Ectodermal cell (in vitro differentiated cells): ENCODE measurements around the gene C1QTNF5. TPM values are rescaled to one million over a fixed set of nuclear protein-coding genes. Genes with fewer than 3 reads are reported as not detected.
"Not testable (repeated sequence)": the region's sequence is repeated elsewhere in the genome, so short reads cannot be mapped to it uniquely, and the experiment has no call there.

ENCODE experiments used
- H3K27ac ChIP-seq: 2 replicates; pipeline ENCODE4 v1.7.0; 2013; ENCODE audit warnings: mild to moderate bottlenecking, low read depth, low read length; ENCODE audit not compliant: insufficient read depth, poor library complexity, severe bottlenecking
- H3K27me3 ChIP-seq: 2 replicates; pipeline ENCODE4 v1.7.0; 2013; ENCODE audit warnings: mild to moderate bottlenecking, low read length; ENCODE audit not compliant: insufficient read depth, control insufficient read depth, poor library complexity, severe bottlenecking
- H3K36me3 ChIP-seq: one replicate; pipeline ENCODE4 v1.7.0; 2013; ENCODE audit warnings: low read length; ENCODE audit not compliant: control insufficient read depth, insufficient read depth
- H3K4me1 ChIP-seq: one replicate; pipeline ENCODE4 v1.7.0; 2013; ENCODE audit warnings: low read length; ENCODE audit not compliant: control insufficient read depth, insufficient read depth
- H3K4me3 ChIP-seq: 2 replicates; pipeline ENCODE4 v1.7.0; 2013; ENCODE audit warnings: low read depth, low read length, control low read depth; ENCODE audit not compliant: insufficient read depth
- H3K9me3 ChIP-seq: 2 replicates; pipeline ENCODE4 v1.7.0; 2013; ENCODE audit warnings: mild to moderate bottlenecking, low read length, moderate library complexity; ENCODE audit not compliant: control insufficient read depth
- WGBS, 2 experiments: methylation state at CpG; one replicate each; pipeline ENCODE4 v1.1.7; 2013; ENCODE audit warnings: missing lambda C conversion rate in 2 of 2; 5-methylcytosine and 5-hydroxymethylcytosine counted together
- polyA plus RNA-seq, 4 experiments: library from polyadenylated mRNA; stranded (reverse); fragments of 50-300 nt; gene quantifications; one replicate each; pipeline ENCODE4 v1.2.3, GENCODE V29; 2013

Gene C1QTNF5, protein sequence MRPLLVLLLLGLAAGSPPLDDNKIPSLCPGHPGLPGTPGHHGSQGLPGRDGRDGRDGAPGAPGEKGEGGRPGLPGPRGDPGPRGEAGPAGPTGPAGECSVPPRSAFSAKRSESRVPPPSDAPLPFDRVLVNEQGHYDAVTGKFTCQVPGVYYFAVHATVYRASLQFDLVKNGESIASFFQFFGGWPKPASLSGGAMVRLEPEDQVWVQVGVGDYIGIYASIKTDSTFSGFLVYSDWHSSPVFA
- polyA plus RNA-seq (2013, experiment 1 of 4): 3.1 TPM
- polyA plus RNA-seq (2013, experiment 2 of 4): 3.4 TPM
- 4.5 TPM for polyA plus RNA-seq (2013, experiment 3 of 4)
- polyA plus RNA-seq (2013, experiment 4 of 4): 6.6 TPM

DNA sequence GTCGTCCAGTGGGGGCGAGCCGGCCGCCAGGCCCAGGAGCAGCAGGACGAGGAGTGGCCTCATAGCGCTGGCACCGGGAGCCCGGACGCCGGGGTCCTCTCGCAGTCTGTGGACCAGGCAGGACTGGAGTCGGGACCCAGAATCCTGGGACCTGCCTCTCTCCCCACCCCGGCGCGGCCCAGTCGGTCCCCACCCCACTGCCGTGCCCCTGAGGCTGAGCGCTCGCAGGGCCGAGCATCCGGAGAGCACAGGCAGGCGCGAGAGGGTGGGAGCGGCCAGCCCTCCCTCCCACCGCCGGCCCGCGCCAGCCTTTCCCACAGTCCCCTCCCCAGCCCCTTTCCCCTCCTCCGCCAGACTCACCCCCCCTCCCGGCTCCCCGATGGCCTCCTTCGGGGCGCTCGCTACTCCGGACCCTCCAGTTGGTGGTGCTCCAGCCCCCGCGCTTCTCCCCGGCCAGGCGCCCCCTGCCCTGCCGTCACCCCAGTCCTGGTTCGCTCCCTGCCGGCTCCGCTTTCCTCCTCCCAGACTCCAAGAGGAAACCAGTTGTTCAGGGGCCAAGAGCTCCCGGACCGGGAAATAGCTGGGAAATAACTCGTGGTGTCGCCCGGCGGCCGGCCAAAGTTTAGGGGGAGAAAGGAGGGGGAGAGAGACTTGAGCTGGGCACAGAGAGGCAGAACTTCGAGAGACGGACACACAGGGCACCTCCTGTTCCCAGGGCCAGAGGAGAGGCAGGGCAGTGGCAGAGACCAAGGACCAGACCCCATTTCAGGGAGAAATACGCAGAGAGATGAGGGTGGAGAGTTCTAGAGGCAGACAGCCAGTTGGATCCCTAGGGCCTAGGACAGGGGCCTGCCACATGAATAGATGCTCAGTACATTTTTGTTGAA lies at the start of gene C1QTNF5:
Gene C1QTNF5, minus strand, starts transcription at position 549 of the 887 bp plus-strand sequence. Its CDS starts 486 bp downstream, at position 63.
- Histone ChIP-seq H3K4me3 (peak within 1 kb of the TSS; percentile 39), H3K27ac (no peak within 1 kb of the TSS), H3K27me3 (peaks cover 40% of the 10 kb centered on the region), H3K36me3 (peaks cover 5% of the 10 kb centered on the region), H3K4me1 (peaks cover 37% of the 10 kb centered on the region), H3K9me3 (no peaks in the 10 kb centered on the region)
- WGBS, 2 experiments: 3% methylated on average over 53 of the region's 53 CpGs

- 72 to 79% methylated on average over 5 of the region's 5 CpGs for WGBS, 2 experiments
- H3K4me3 ChIP-seq: no peak overlapping the region
- no peaks in the 10 kb centered on the region for H3K27me3 ChIP-seq
- H3K27ac ChIP-seq: no peak overlapping the region
- H3K36me3 ChIP-seq: no peaks in the 10 kb centered on the region
- no peaks in the 10 kb centered on the region for H3K4me1 ChIP-seq
- no peaks in the 10 kb centered on the region for H3K9me3 ChIP-seq
Measured at GRCh38 chr11:119389611-119390254, 49.0 kb upstream of the C1QTNF5 start.

DNA sequence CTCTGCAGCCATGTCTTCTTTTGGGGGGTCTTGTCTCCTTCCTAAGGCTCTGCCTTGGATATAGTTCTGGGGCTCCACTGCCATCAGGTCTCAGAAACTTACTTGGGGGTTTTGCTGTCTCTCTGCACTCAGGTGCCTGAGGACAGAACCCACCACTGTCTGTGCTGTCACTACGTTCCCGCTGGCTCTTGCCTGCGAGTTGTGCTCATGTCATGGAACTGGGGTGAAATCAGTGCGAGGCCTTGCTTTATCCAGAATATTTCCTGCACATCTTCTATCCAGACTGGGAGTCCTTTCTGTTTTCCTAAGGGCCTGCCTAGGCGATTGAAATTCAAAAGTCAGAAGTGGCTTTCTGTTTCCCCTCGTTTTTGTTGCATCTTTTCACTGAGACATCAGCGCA lies 47.4 kb upstream of the C1QTNF5 start:
- no peak overlapping the region for H3K4me3 ChIP-seq
- no peaks in the 10 kb centered on the region for H3K36me3 ChIP-seq
- no peaks in the 10 kb centered on the region for H3K4me1 ChIP-seq
- H3K27me3 ChIP-seq: no peaks in the 10 kb centered on the region
- H3K27ac ChIP-seq: no peak overlapping the region
- H3K9me3 ChIP-seq: no peaks in the 10 kb centered on the region
- WGBS, 2 experiments: 86 to 91% methylated on average over 7 of the region's 7 CpGs

GRCh38 chr11:119384332-119384731 lies 43.6 kb upstream of the C1QTNF5 start:
- Histone ChIP-seq H3K4me3 (no peak overlapping the region), H3K27ac (no peak overlapping the region), H3K36me3 (no peaks in the 10 kb centered on the region), H3K9me3 (no peaks in the 10 kb centered on the region), H3K4me1 (peaks cover 9% of the 10 kb centered on the region), H3K27me3 (peaks cover 5% of the 10 kb centered on the region)
- WGBS, 2 experiments: 86 to 92% methylated on average over 2 of the region's 2 CpGs

- WGBS, 2 experiments: 90 to 91% methylated on average over 14 of the region's 14 CpGs
- peaks cover 27% of the 10 kb centered on the region for H3K4me1 ChIP-seq
- not testable (repeated sequence) for H3K9me3 ChIP-seq, H3K27ac ChIP-seq, H3K36me3 ChIP-seq, H3K27me3 ChIP-seq, H3K4me3 ChIP-seq
Measured at GRCh38 chr11:119382513-119382912, 41.8 kb upstream of the C1QTNF5 start.

- WGBS, 2 experiments: 27 to 31% methylated on average over 9 of the region's 9 CpGs
- no peaks in the 10 kb centered on the region for H3K9me3 ChIP-seq
- H3K27me3 ChIP-seq: peaks cover 5% of the 10 kb centered on the region
- H3K4me1 ChIP-seq: peaks cover 31% of the 10 kb centered on the region
- H3K4me3 ChIP-seq: peak overlapping the region; percentile 52
- no peak overlapping the region for H3K27ac ChIP-seq
- no peaks in the 10 kb centered on the region for H3K36me3 ChIP-seq
Measured at GRCh38 chr11:119382101-119382500, 41.4 kb upstream of the C1QTNF5 start.

- H3K4me1 ChIP-seq: peaks cover 37% of the 10 kb centered on the region
- WGBS, 2 experiments: 0% methylated on average over 54 of the region's 54 CpGs
- H3K36me3 ChIP-seq: no peaks in the 10 kb centered on the region
- peaks cover 5% of the 10 kb centered on the region for H3K27me3 ChIP-seq
- no peak within 1 kb of the TSS for H3K27ac ChIP-seq
- H3K4me3 ChIP-seq: peak within 1 kb of the TSS; percentile 52
- no peaks in the 10 kb centered on the region for H3K9me3 ChIP-seq
Measured at GRCh38 chr11:119381181-119381988, 40.7 kb upstream of the C1QTNF5 start, which contains the start of gene USP2. TSS of gene USP2 (minus strand) at chr11:119381690. CDS start at chr11:119373480, 8,210 bp downstream.

GRCh38 chr11:119380827-119381180 lies 40.1 kb upstream of the C1QTNF5 start:
- peaks cover 43% of the 10 kb centered on the region for H3K4me1 ChIP-seq
- no peaks in the 10 kb centered on the region for H3K36me3 ChIP-seq
- 2 to 4% methylated on average over 8 to 10 of the region's 10 CpGs for WGBS, 2 experiments
- no peaks in the 10 kb centered on the region for H3K9me3 ChIP-seq
- peaks cover 5% of the 10 kb centered on the region for H3K27me3 ChIP-seq
- peak overlapping the region; percentile 52 for H3K4me3 ChIP-seq
- H3K27ac ChIP-seq: no peak overlapping the region

GRCh38 chr11:119380160-119380826 lies 39.6 kb upstream of the C1QTNF5 start:
- no peaks in the 10 kb centered on the region for H3K36me3 ChIP-seq
- peak overlapping the region; percentile 52 for H3K4me3 ChIP-seq
- peaks cover 48% of the 10 kb centered on the region for H3K4me1 ChIP-seq
- no peak overlapping the region for H3K27ac ChIP-seq
- H3K27me3 ChIP-seq: peaks cover 5% of the 10 kb centered on the region
- H3K9me3 ChIP-seq: no peaks in the 10 kb centered on the region
- WGBS, 2 experiments: 75 to 77% methylated on average over 13 of the region's 13 CpGs
